Right renal pelvis (tissue), 4 donors: ENCODE data around the gene HOGA1. TPM values are rescaled to one million over a fixed set of nuclear protein-coding genes. Genes with fewer than 3 reads are reported as not detected.

Experiments
- DNase-seq, 4 donors: peaks; one replicate each; pipeline ENCODE4 v3.0.0-alpha.2; 2013; ENCODE audit warnings: low read depth in 4 of 4, low spot score in 3 of 4, missing footprints in 1 of 4
- polyA plus RNA-seq, 4 donors: library from polyadenylated mRNA; unstranded; fragments of 120-200 nt; gene quantifications; one replicate each; pipeline ENCODE4 v1.2.1, GENCODE V29; 2013; ENCODE audit not compliant: insufficient read length in 4 of 4

HOGA1 gene
- polyA plus RNA-seq, result 10 to 100 TPM; 37.5 to 55.6 (median 47.2) TPM

- DNase-seq, result peak in 3 of 4 donors; percentile 36 to 48 (median 47)
These were observed at the start of gene HOGA1 for GRCh38 chr10:97584060-97584797. Gene HOGA1, plus strand, starts transcription at chr10:97584389. Its CDS starts 315 bp downstream, at chr10:97584704.

- no peak for DNase-seq
These were observed 49.3 kb upstream of the HOGA1 start for GRCh38 chr10:97534746-97535367.

GRCh38 chr10:97537186-97537869 is 46.9 kb upstream of the HOGA1 start:
- no peak for DNase-seq

GRCh38 chr10:97538411-97538810 is 45.8 kb upstream of the HOGA1 start:
- DNase-seq, result no peak

GRCh38 chr10:97538839-97539238 is 45.4 kb upstream of the HOGA1 start:
- DNase-seq, result no peak

- no peak for DNase-seq
These were observed 44.5 kb upstream of the HOGA1 start for GRCh38 chr10:97539523-97540200.

GRCh38 chr10:97540669-97541500 is 43.3 kb upstream of the HOGA1 start:
- no peak for DNase-seq

- no peak for DNase-seq
These were observed 41.8 kb upstream of the HOGA1 start for GRCh38 chr10:97542169-97543024.

GRCh38 chr10:97543025-97543546 is 41.1 kb upstream of the HOGA1 start:
- no peak for DNase-seq

GRCh38 chr10:97546456-97547270 is 37.5 kb upstream of the HOGA1 start:
- no peak for DNase-seq

GRCh38 chr10:97547271-97547600 is 37.0 kb upstream of the HOGA1 start:
- DNase-seq, result no peak

GRCh38 chr10:97547962-97548361 is 36.2 kb upstream of the HOGA1 start:
- no peak for DNase-seq

GRCh38 chr10:97548828-97549455 is 35.2 kb upstream of the HOGA1 start:
- no peak for DNase-seq

- DNase-seq, result no peak
These were observed 34.4 kb upstream of the HOGA1 start for GRCh38 chr10:97549587-97550322.

GRCh38 chr10:97550336-97551149 is 33.6 kb upstream of the HOGA1 start:
- no peak for DNase-seq

- no peak for DNase-seq
These were observed 32.9 kb upstream of the HOGA1 start for GRCh38 chr10:97551271-97551670.
